Adipose tissue (tissue), 3 donors: ENCODE measurements around the gene SNRNP48. TPM values are rescaled to one million over a fixed set of nuclear protein-coding genes. Genes with fewer than 3 reads are reported as not detected.

Experiments
- H3K27ac ChIP-seq: one replicate; pipeline ENCODE4 v1.5.1; 2013; ENCODE audit warnings: low read depth, low read length
- WGBS, 3 donors: extraction: QIAGEN DNeasy Blood & Tissue Kit; methylation state at CpG; one replicate each; pipeline ENCODE4 v1.1.7; 2013; 5-methylcytosine and 5-hydroxymethylcytosine counted together
- polyA plus RNA-seq, 3 donors: library from polyadenylated mRNA; stranded (reverse); fragments of 200-250 nt; gene quantifications; one replicate each; pipeline ENCODE4 v1.2.3, GENCODE V29; 2013
- donor health status: healthy with polysubstance abuse.
- donor health status: Bipolar disorder and iron deficiency.
- donor health status: healthy.

The SNRNP48 gene
- polyA plus RNA-seq, 3 donors = 4.0 to 6.5 (median 6.5) TPM

GRCh38 chr6:7556394-7557106 is 33.4 kb upstream of the SNRNP48 start:
- no peak overlapping the region for H3K27ac ChIP-seq
- 90 to 91% (median 91%) methylated on average over 12 of the region's 12 CpGs for WGBS, 3 donors

GRCh38 chr6:7557652-7558051 is 32.3 kb upstream of the SNRNP48 start:
- 81 to 98% (median 91%) methylated on average over 2 of the region's 2 CpGs for WGBS, 3 donors
- H3K27ac ChIP-seq = no peak overlapping the region

DNA sequence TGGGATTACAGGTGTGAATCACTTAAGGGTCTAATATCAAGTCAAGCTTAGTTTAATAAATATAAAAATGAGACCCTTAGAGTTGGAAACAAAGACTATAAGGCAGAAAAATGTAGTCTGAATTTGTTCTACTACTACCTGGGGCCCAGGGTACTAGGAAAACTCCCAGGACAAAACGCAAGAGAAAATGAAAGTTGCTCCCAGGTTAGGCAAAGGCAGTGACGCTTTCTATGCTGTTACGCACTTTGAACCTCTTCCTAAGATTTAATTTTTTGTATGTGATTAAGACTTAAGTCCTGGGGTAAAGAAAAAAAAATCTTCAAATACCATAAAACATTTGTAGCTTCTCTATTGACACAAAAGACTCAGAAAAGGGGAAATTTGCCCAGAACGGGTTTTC is 31.2 kb upstream of the SNRNP48 start:
- WGBS, 3 donors = 79 to 92% (median 83%) methylated on average over 4 of the region's 4 CpGs
- H3K27ac ChIP-seq = no peak overlapping the region

DNA sequence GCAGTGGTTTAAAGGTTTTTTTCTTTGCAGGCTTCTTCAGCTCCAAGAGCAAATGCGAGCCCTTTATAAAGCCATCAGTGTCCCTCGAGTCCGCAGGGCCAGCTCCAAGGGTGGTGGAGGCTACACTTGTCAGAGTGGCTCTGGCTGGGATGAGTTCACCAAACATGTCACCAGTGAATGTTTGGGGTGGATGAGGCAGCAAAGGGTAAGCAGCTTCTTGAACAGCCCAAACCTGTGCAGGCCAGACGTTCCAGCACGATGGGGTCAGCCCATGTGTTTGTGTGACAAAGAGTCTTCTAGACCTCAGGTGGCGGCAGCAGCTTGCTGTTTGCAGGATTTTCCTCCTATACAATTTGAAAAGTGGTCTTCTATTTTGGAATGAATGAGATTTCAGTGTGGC is 30.8 kb upstream of the SNRNP48 start:
- H3K27ac ChIP-seq = no peak overlapping the region
- WGBS, 3 donors = 85 to 91% (median 89%) methylated on average over 6 of the region's 6 CpGs

GRCh38 chr6:7559651-7560385 is 30.2 kb upstream of the SNRNP48 start:
- H3K27ac ChIP-seq = no peak overlapping the region
- WGBS, 3 donors = 57 to 67% (median 58%) methylated on average over 2 of the region's 2 CpGs

DNA sequence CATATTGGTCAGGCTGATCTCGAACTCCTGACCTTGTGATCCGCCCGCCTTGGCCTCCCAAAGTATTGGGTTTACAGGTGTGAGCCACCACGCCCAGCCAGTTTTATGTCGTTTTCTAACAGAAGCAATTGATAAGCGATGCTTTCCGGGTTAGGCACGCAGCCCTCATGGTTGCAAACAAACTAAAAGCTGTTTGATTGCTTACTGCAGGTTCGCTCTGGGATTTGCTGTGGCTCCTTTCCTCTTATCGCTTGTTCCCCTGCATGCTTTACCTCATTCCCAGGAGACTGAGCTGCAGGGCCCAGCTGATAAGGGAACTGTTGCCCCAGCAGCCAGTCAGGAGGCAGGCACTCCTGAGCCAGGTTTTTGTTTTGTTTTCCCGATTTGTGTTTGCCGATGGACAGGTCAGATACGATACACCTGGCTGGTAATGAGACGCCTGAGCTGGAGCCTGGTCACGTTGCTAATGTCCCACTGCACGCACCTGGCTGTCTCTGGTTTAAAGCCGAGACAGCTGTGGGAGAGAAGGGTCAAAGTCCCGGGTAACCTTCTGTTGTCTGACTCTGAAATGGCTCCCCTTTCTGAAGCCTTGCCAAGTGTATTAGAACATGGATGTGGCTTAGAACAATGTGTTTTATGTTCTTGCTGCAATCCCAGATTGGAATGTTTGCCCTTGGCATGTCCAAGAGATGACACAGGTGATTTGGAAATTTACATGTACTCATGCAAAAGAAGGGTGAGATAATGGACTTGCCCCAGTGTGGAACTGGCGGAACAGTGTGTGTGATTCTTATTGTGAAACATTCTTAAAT is 28.6 kb upstream of the SNRNP48 start:
- H3K27ac ChIP-seq = no peak overlapping the region
- WGBS, 3 donors = 30 to 85% (median 77%) methylated on average over 19 of the region's 19 CpGs

- H3K27ac ChIP-seq = no peak overlapping the region
- WGBS, 3 donors = 53 to 87% (median 69%) methylated on average over 4 of the region's 4 CpGs
Measured at GRCh38 chr6:7562769-7563168, 27.2 kb upstream of the SNRNP48 start.

DNA sequence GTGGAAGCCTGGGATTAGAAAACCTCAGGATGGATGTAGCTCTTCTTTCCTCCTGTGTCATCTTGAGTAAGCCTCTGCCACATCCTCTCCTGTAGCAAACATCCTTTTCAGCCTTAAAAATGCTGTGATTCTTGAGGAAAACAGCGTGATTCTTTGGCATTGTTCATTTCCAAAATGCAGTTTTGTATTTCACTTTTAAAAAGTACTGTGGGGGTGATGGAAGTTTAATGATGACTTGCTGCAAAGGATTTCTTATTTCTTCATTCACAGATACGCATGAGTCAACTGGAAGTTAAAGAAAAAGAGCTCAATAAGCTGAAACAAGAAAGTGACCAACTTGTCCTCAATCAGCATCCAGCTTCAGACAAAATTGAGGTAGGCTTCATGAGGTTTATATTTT is 23.9 kb upstream of the SNRNP48 start:
- WGBS, 3 donors = 90 to 93% (median 91%) methylated on average over 2 of the region's 2 CpGs
- no peak overlapping the region for H3K27ac ChIP-seq

GRCh38 chr6:7566617-7567173 is 23.3 kb upstream of the SNRNP48 start:
- no peak overlapping the region for H3K27ac ChIP-seq
- WGBS, 3 donors = 93 to 95% (median 93%) methylated on average over 4 of the region's 4 CpGs

DNA sequence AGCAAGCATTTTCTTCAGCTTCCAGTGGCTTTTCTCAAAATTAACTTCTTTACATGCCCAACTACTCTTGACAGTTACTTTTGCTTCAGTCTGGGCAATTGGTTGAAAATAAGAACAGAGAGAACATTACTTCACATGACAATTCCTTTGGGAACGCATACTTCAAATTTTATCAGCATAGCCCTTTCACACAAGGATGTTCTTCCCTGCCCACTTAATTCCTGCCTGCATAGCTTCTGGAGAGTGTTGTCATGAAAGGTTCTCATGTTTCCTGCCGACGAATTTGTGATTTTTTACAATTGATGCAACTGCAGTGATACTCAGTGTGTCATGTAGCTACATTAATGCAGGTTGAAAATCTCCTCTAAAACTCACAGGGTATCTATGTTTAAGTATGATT is 22.0 kb upstream of the SNRNP48 start:
- H3K27ac ChIP-seq = no peak overlapping the region
- 62 to 81% (median 69%) methylated on average over 3 of the region's 3 CpGs for WGBS, 3 donors

DNA sequence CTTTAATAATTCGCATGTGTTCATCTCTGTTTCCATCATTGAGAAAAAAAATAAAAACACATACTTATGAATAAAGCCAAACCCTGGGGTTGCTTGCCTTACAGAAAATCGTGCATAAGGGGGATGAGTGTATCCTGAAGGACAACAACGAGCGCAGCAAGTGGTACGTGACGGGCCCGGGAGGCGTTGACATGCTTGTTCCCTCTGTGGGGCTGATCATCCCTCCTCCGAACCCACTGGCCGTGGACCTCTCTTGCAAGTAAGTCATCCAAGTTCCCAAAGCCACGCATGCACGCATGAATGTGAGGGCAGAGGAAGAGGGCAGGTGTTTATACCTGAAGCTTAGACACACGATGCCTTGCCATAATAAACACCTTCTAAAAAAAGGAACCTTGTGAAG is 20.9 kb upstream of the SNRNP48 start:
- H3K27ac ChIP-seq = no peak overlapping the region
- WGBS, 3 donors = 93 to 95% (median 94%) methylated on average over 13 of the region's 13 CpGs

DNA sequence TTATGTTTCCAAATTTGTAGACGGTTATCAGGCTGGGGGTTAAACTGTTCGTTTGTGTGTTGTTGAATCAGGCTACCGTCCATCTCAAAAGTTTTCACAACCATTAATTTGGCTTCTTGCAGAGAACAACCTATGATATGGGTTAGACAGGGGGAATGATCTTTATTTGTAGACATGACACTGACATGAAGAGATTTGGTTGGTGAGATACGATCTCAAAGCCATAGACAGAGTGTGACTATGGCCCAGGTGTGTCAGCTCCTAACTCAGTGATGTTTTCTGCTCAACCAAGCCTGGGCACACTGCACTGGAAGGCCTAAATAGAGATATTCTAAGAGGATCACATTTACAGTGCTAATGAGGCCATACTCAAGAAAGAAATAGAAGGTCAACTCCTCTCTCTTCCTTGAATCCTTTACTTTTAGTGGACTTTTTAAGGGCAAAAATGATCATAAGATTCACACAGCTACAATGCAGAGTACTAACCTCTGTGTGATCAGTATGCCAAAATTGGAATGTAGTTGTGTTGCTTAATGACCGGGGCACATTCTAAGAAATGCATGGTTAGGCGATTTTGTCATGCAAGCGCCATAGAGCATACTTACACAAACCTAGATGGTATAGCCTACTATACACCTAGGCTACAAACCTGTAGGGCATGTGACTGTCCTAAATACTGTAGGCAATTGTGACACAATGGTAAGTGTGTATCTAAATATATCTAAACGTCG is 17.6 kb upstream of the SNRNP48 start:
- no peak overlapping the region for H3K27ac ChIP-seq
- WGBS, 3 donors = 85 to 94% (median 93%) methylated on average over 9 of the region's 9 CpGs

- no peak overlapping the region for H3K27ac ChIP-seq
- WGBS, 3 donors = 87 to 89% (median 89%) methylated on average over 2 of the region's 2 CpGs
Measured at GRCh38 chr6:7574500-7574899, 15.5 kb upstream of the SNRNP48 start.

- 0 to 30% (median 1%) methylated on average over 2 of the region's 2 CpGs for WGBS, 3 donors
Measured at GRCh38 chr6:7578516-7578915, 11.5 kb upstream of the SNRNP48 start.

GRCh38 chr6:7578931-7579330 is 11.1 kb upstream of the SNRNP48 start:
- WGBS, 3 donors = 86 to 96% (median 88%) methylated on average over 2 of the region's 2 CpGs
- no peak overlapping the region for H3K27ac ChIP-seq

More at GRCh38 chr6:7578516-7578915, 11.5 kb upstream of the SNRNP48 start:
- no peak overlapping the region for H3K27ac ChIP-seq

- WGBS, 3 donors = 95 to 96% (median 96%) methylated on average over 9 of the region's 9 CpGs
Measured at GRCh38 chr6:7579851-7580250, 10.1 kb upstream of the SNRNP48 start.

DNA sequence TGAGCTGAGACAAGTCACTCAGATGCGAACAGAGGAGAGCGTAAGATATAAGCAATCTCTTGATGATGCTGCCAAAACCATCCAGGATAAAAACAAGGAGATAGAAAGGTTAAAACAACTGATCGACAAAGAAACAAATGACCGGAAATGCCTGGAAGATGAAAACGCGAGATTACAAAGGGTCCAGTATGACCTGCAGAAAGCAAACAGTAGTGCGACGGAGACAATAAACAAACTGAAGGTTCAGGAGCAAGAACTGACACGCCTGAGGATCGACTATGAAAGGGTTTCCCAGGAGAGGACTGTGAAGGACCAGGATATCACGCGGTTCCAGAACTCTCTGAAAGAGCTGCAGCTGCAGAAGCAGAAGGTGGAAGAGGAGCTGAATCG is 9.5 kb upstream of the SNRNP48 start:
- WGBS, 3 donors = 68 to 92% (median 92%) methylated on average over 13 of the region's 13 CpGs

More at GRCh38 chr6:7579851-7580250, 10.1 kb upstream of the SNRNP48 start:
- no peak overlapping the region for H3K27ac ChIP-seq

GRCh38 chr6:7580927-7581618 is 8.9 kb upstream of the SNRNP48 start:
- WGBS, 3 donors = 72 to 80% (median 79%) methylated on average over 14 of the region's 14 CpGs

More for the DNA sequence above, 9.5 kb upstream of the SNRNP48 start:
- no peak overlapping the region for H3K27ac ChIP-seq

More at GRCh38 chr6:7580927-7581618, 8.9 kb upstream of the SNRNP48 start:
- no peak overlapping the region for H3K27ac ChIP-seq
